HG03095 (cell line): ENCODE results near the gene BEND7.

Experiments used
- ATAC-seq: cut with Tn5 transposase; IDR thresholded peaks from one replicate; pipeline ENCODE4 v1.9.1; 2021; ENCODE audit warnings: moderate library complexity; ENCODE audit not compliant: unreplicated experiment

The BEND7 gene

GRCh38 chr10:13485623-13486022 lies 43.2 kb downstream of the BEND7 start:
- ATAC-seq: no peak

GRCh38 chr10:13483951-13484350 lies 44.9 kb downstream of the BEND7 start:
- no peak for ATAC-seq

GRCh38 chr10:13483073-13483472 lies 45.7 kb downstream of the BEND7 start:
- ATAC-seq: peak; percentile 82

GRCh38 chr10:13481690-13482089 lies 47.1 kb downstream of the BEND7 start:
- ATAC-seq: no peak

- ATAC-seq: no peak
Observed at GRCh38 chr10:13475124-13475523, 53.7 kb downstream of the BEND7 start.

- ATAC-seq: no peak
Observed at GRCh38 chr10:13473986-13474385, 54.8 kb downstream of the BEND7 start.

GRCh38 chr10:13472359-13472758 lies 56.5 kb downstream of the BEND7 start:
- no peak for ATAC-seq

- ATAC-seq: no peak
Observed at GRCh38 chr10:13470270-13470669, 58.5 kb downstream of the BEND7 start.

- ATAC-seq: no peak
Observed at GRCh38 chr10:13462551-13462950, 66.3 kb downstream of the BEND7 start.

- ATAC-seq: no peak
Observed at GRCh38 chr10:13458687-13459012, 70.2 kb downstream of the BEND7 start.

- ATAC-seq: no peak
Observed at GRCh38 chr10:13457958-13458686, 70.7 kb downstream of the BEND7 start.

GRCh38 chr10:13453896-13454295 lies 74.9 kb downstream of the BEND7 start:
- no peak for ATAC-seq

GRCh38 chr10:13450069-13450468 lies 78.7 kb downstream of the BEND7 start:
- no peak for ATAC-seq

GRCh38 chr10:13449296-13449695 lies 79.5 kb downstream of the BEND7 start:
- ATAC-seq: no peak

- ATAC-seq: no peak
Observed at GRCh38 chr10:13448216-13448615, 80.6 kb downstream of the BEND7 start.

- no peak for ATAC-seq
Observed at GRCh38 chr10:13445656-13446400, 83.0 kb downstream of the BEND7 start.

GRCh38 chr10:13441476-13441875 lies 87.3 kb downstream of the BEND7 start:
- ATAC-seq: no peak

GRCh38 chr10:13440185-13441061 lies 88.4 kb downstream of the BEND7 start:
- no peak for ATAC-seq

GRCh38 chr10:13439313-13440184 lies 89.3 kb downstream of the BEND7 start:
- ATAC-seq: no peak

GRCh38 chr10:13437026-13437555 lies 91.7 kb downstream of the BEND7 start:
- ATAC-seq: no peak
